Ureter (tissue), 1 donor: ENCODE data around the gene THUMPD3. TPM values are rescaled to one million over a fixed set of nuclear protein-coding genes. Genes with fewer than 3 reads are reported as not detected.

Experiments
- DNase-seq: peaks from one replicate; pipeline ENCODE4 v3.0.0-alpha.2; 2020; ENCODE audit warnings: low spot score
- total RNA-seq: library from RNA; stranded (reverse); gene quantifications from one replicate; pipeline ENCODE4 v1.2.4, GENCODE V29; 2023
- donor health status: DM: yes; HTN: yes; CAD: no.

The THUMPD3 gene
- total RNA-seq, 1 donor from 2014 or later: 45.0 TPM

- DNase-seq: peak; percentile 79
Measured at GRCh38 chr3:9352917-9353752, 9.7 kb upstream of the THUMPD3 start.

- DNase-seq: no peak
Measured at GRCh38 chr3:9361691-9362388, 1.0 kb upstream of the THUMPD3 start.

DNA sequence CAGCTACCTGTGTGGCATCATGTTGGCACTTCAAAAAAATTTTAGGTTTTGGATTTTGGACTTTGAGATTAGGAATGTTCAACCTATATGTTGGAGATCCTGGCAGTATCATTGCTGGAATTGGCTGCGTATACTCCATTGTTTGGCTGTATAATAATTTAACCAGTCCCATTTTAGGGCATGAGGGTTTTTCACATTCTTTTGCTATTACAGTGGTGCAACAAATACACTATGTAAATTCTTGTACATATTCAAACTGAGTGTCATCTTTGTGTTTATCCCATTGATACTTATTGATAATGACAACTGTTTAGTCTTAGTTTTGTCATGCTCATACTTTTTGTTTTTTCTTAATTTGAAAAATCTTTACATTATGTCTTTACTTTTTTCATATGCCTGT is 6.7 kb downstream of the THUMPD3 start:
- no peak for DNase-seq

DNA sequence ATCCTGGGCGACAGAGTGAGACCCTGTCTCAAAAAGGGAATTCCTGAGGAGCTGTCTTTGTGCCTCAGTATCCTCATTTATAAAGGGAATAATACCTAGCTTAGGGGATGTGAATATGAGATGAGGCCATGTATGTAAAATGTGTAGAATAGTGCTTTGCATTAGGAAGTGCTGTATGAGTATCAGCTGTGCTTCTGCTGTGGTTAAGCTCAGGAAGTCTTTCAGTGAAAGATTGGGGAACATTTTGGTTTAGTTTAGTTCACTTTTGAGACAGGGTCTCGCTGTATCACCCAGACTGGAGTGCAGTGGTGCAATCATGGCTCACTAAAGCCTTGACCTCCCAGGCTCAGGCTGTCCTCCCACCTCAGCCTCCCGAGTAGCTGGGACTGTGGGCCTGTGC is 10.6 kb downstream of the THUMPD3 start:
- DNase-seq: no peak

GRCh38 chr3:9377981-9378380 is 15.1 kb downstream of the THUMPD3 start:
- DNase-seq: no peak

GRCh38 chr3:9379327-9379726 is 16.5 kb downstream of the THUMPD3 start:
- no peak for DNase-seq

GRCh38 chr3:9380014-9380413 is 17.2 kb downstream of the THUMPD3 start:
- no peak for DNase-seq

GRCh38 chr3:9384141-9384828 is 21.4 kb downstream of the THUMPD3 start:
- DNase-seq: no peak

- no peak for DNase-seq
Measured at GRCh38 chr3:9385187-9386077, 22.6 kb downstream of the THUMPD3 start.

- no peak for DNase-seq
Measured at GRCh38 chr3:9386078-9386459, 23.2 kb downstream of the THUMPD3 start.

- DNase-seq: no peak
Measured at GRCh38 chr3:9386501-9387321, 23.9 kb downstream of the THUMPD3 start.

DNA sequence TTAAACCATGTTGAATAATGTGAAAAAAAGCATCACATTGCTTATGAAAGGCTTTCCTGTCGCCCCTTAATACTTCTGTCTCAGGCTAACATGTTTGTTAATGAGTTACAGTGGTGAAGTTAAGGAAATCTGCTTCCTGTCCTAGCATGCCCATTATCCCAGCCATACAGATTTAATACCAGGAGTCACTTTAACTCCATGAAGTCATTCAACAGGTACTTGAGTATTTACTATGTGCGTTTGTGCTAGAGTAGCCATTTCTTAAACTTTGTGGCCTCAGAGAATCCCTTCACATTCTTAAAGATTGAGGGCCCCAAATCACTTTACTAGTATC is 24.4 kb downstream of the THUMPD3 start:
- no peak for DNase-seq

DNA sequence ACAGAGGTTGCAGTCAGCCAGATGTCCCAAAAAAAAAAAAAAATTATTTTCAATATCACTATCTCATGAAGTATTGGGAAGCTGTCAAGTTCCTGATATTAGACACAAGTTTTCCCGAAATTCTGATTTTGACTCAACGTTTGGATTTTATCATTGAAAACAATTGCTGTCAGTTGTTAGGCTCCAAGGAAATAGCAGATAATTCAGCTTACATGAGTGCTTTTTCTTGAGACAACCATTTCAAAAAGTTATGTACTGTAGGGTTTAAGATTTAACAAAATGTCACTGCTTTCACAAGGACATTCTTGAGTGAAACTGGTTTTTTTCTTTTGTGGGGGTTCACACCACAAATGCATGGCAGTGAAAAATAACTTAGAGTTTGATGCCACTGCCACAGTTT is 25.3 kb downstream of the THUMPD3 start:
- DNase-seq: no peak

DNA sequence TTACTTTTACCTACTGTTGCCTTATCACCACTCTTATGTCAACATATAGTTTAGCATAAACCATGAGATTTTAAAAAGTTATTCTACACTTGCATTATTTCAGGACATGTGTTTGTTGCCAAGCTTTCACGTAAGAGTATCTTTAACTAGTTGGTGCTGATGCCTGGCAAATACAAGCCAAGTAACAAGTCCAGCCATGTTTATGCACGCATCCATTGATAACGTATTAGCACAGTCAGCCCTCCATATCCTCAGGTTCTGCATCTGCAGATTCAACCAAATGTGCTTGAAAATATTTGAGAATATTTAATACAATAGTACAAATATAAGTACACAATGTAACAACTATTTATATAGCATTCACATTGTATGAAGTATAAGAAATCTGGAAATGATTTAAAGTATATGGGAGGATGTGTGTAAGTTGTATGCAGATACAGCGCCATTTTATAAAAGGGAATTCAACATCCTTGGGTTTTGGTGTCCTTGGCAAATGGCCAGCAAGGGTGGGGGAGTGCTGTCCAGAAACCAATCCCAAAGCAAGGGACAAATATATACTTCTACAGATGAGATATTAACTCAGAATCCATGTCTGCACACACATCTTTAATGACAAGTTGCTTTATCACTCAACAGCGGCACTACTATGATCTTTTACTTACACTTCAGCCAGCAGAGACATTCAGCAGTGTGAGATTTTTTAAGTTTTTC is 25.9 kb downstream of the THUMPD3 start:
- DNase-seq: no peak

DNA sequence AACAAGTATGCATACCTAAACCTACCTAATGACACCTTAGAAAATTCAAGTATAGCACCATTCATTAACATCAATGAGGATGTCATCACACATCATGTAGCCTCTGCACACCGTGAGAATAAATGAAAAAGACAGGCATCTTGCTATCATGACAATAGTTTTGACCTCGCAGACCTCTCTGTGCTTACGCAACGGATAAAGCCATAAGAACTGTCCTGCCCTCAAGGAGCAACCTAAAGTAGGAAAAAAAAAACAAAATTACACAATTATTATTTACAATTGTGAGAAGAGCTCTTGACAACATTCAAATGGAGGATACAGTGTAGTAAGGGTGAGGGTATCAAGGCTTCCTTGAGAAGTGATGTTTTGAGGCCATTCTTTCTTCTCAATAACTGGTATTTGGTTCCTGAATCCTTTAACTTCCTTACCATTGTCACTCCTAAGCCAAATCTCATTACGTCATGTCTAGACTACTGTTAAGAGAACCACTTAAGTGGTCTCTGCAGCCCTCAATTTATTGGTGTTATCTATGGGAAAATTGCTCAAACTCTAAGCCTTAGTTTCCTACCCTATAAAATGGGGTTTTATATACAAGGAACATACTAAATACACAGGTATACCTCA is 27.5 kb downstream of the THUMPD3 start:
- DNase-seq: no peak

DNA sequence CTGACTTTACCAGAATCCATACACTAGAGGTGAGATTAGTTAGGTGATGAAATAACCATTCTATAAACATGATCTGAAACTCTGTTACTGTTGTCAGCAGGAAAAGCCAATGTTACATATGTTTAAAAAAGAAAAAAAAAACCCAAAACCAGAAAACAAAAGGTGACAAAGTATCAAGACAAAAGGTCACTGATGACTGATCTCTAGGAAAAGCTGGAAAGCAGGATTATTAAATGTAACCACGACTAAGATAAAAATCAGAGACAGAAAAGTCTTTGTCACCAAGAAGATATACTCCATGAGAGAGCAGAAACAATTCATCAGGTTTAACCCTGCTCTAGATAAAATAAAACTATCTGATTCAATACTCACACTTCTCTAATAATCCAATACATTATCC is 29.2 kb downstream of the THUMPD3 start:
- no peak for DNase-seq

DNA sequence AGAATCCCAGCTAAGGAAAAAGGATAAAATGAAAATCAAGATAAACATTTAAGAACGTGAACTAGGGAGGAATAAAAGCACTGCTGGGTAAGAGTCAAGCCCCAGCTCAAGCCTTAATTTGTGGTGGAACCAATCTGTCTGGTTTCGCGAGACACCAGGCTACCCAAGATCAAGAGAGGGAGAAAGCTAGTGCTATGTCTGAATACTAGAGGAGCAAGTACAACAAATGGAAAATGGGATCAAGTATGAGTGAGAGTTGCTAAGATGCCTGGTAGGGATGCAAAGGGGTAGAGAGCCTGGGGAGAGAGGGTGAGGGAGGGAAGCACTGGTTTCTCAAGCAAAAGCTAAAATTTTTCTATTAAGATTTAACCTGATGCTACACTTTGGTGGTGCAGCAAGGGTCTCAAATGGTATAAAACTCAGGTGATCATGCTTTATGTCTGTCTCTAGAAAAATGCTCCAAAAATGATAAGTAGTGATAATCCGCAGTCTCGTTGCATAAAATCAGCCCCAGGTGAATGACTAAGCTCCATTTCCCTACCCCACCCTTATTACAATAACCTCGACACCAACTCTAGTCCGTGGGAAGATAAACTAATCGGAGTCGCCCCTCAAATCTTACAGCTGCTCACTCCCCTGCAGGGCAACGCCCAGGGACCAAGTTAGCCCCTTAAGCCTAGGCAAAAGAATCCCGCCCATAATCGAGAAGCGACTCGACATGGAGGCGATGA is 32.9 kb downstream of the THUMPD3 start:
- DNase-seq: no peak

GRCh38 chr3:9396301-9396631 is 33.4 kb downstream of the THUMPD3 start:
- peak; percentile 92 for DNase-seq

- peak; percentile 98 for DNase-seq
Measured at GRCh38 chr3:9396632-9397331, 33.9 kb downstream of the THUMPD3 start.
